Measurements from ENCODE around the gene LRMDA.

DNA sequence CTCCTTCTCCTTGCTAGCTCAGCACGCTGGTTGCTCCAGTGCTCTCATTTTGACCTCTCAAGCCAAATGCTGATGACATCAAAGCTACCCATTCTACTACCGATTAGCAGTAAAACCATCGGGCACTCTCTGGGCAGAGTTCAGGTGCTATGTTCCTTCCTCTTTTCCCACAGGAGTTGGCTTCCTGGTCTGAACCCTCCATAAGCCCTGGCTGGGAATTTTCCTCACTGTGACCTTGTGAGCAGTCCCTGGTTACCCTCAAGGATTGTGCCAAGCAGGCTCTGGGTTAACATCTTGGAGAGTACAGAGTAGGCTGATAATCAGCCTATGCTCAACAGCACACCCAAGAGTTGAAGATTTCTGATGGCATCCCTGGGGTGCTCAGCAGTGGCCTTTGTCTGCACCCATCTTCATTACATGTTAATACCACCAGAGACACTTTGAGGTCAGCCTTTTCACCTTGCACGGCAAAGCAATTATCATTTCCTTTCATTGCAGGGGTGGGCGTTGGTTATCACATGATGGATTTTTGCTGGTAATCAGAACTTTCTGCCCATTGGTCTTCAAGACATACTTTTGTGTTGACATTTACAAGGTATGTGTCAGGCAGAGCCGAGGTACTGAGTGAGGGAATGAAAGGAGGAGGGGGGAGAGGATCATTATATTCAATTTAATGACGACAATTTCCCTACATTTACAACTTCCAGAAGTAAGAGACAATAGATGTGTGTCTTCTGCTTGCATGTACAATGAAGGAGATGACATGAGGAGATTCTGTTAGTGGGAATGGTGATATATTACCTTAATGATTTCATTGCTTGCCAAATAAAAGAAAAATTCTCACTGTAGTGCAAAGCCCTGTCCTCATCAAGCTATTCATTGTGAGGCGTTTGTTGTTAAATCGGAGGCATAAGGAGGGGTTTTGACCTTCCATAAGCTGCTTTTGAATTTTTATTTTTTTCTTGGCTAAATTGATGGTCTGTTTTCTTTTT, 452.0 kb downstream of the LRMDA start:
- TF ChIP-seq, protein P1, sequence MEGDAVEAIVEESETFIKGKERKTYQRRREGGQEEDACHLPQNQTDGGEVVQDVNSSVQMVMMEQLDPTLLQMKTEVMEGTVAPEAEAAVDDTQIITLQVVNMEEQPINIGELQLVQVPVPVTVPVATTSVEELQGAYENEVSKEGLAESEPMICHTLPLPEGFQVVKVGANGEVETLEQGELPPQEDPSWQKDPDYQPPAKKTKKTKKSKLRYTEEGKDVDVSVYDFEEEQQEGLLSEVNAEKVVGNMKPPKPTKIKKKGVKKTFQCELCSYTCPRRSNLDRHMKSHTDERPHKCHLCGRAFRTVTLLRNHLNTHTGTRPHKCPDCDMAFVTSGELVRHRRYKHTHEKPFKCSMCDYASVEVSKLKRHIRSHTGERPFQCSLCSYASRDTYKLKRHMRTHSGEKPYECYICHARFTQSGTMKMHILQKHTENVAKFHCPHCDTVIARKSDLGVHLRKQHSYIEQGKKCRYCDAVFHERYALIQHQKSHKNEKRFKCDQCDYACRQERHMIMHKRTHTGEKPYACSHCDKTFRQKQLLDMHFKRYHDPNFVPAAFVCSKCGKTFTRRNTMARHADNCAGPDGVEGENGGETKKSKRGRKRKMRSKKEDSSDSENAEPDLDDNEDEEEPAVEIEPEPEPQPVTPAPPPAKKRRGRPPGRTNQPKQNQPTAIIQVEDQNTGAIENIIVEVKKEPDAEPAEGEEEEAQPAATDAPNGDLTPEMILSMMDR (optimal IDR thresholded peaks at IDR 0.05 in 1 of 3, IDR thresholded peaks at IDR 0.05 in 1 of 3, conservative IDR thresholded peaks at IDR 0.05 in 1 of 3; ENCODE audit: extremely low read depth in 1 of 3, insufficient read depth in 2 of 3, low read length in 3 of 3): no peak
- TF ChIP-seq EZH2 (IDR thresholded peaks at IDR 0.05; ENCODE audit: low read length): no peak

Measured in keratinocyte (primary cell).